Spleen (tissue), 11 donors: ENCODE measurements around the gene APRT. TPM values are rescaled to one million over a fixed set of nuclear protein-coding genes. Genes with fewer than 3 reads are reported as not detected.

ENCODE experiments used
- DNase-seq: peaks from one replicate; pipeline ENCODE4 v3.0.0-alpha.2; 2020
- H3K27ac ChIP-seq, 8 donors: fragments of 200-600 bp; sonication (generic) in 7 of 8; 1 replicate in 4 of 8; 2 replicates in 4 of 8; pipeline versions ENCODE4 v1.5.0 to v1.8.0; 2016 to 2021; ENCODE audit warnings: inconsistent platforms in 4 of 8, mild to moderate bottlenecking in 4 of 8, moderate library complexity in 1 of 8
- H3K27me3 ChIP-seq, 7 donors: fragments of 200-600 bp; sonication (generic) in 6 of 7; replicated peaks in 1 of 7; 1 replicate in 4 of 7; 2 replicates in 3 of 7; pipeline versions ENCODE4 v1.5.0 to v1.8.0; 2016 to 2021; ENCODE audit warnings: inconsistent platforms in 3 of 7, mild to moderate bottlenecking in 1 of 7
- H3K36me3 ChIP-seq, 6 donors: fragments of 200-600 bp; sonication (generic) in 5 of 6; 1 replicate in 4 of 6; 2 replicates in 2 of 6; pipeline versions ENCODE4 v1.5.0 to v1.8.0; 2016 to 2021; ENCODE audit warnings: inconsistent platforms in 2 of 6
- H3K4me1 ChIP-seq, 6 donors: fragments of 200-600 bp; sonication (generic) in 5 of 6; 1 replicate in 3 of 6; 2 replicates in 3 of 6; pipeline versions ENCODE4 v1.5.0 to v1.8.0; 2016 to 2021; ENCODE audit warnings: inconsistent platforms in 3 of 6
- H3K4me3 ChIP-seq, 8 donors: fragments of 200-600 bp; sonication (generic) in 7 of 8; 1 replicate in 4 of 8; 2 replicates in 4 of 8; pipeline versions ENCODE4 v1.5.0 to v1.8.0; 2016 to 2021; ENCODE audit warnings: inconsistent platforms in 4 of 8, mild to moderate bottlenecking in 4 of 8, moderate library complexity in 2 of 8
- H3K9me3 ChIP-seq, 8 donors: fragments of 200-600 bp; sonication (generic) in 7 of 8; 1 replicate in 4 of 8; 2 replicates in 4 of 8; pipeline versions ENCODE4 v1.5.0 to v1.8.0; 2016 to 2021; ENCODE audit warnings: inconsistent platforms in 4 of 8
- POLR2A ChIP-seq, 3 donors: fragments of 450-650 bp; IDR thresholded peaks; one replicate each; pipeline ENCODE4 v1.5.1; 2017; ENCODE audit warnings: antibody characterized with exemption in 3 of 3, mild to moderate bottlenecking in 1 of 3
- POLR2AphosphoS5 ChIP-seq, 3 donors: sonication (generic); formaldehyde crosslinking; IDR thresholded peaks; one replicate each; pipeline ENCODE4 v1.5.1; 2017; ENCODE audit warnings: antibody characterized with exemption in 3 of 3
- WGBS, 5 donors: extraction: QIAGEN DNeasy Blood & Tissue Kit in 3 of 5; methylation state at CpG; one replicate each; pipeline versions ENCODE4 v1.1.5 to v1.1.7; 2013 to 2018; 5-methylcytosine and 5-hydroxymethylcytosine counted together
- intact Hi-C: fragments of 100-400 bp; cut with DNase I; formaldehyde crosslinking; loops from one replicate; pipeline ENCODE4 v1.15.0; 2023; ENCODE audit warnings: low total_unique reads
- polyA plus RNA-seq, 3 donors: library from polyadenylated mRNA; stranded (reverse); fragments of 200-250 nt; gene quantifications; one replicate each; pipeline ENCODE4 v1.2.1, GENCODE V29; 2013
- total RNA-seq, 7 donors: library from RNA; depleted of rRNA in 3 of 7; stranded (reverse); fragments of >200 nt in 3 of 7; fragmentation: NEBNext Ultra II Directional in 4 of 7; extraction: Animal tissue kit (Norgen Biotek cat#: 25700) in 4 of 7; gene quantifications; one replicate each; pipeline versions ENCODE4 v1.1.0 to v1.2.1, GENCODE V29; 2016 to 2021
- TF ChIP-seq, protein P1 (sequence below), 11 experiments: fragments of 200-600 bp in 7 of 11; fragments of 450-650 bp in 4 of 11; sonication (generic) in 4 of 11; IDR thresholded peaks in 8 of 11; conservative IDR thresholded peaks in 3 of 11; 1 replicate in 7 of 11; 2 replicates in 4 of 11; pipeline versions ENCODE4 v1.4.0 to v1.8.0; 2016 to 2021; ENCODE audit warnings: antibody characterized with exemption in 11 of 11, inconsistent platforms in 4 of 11, mild to moderate bottlenecking in 1 of 11
- donor health status: healthy with polysubstance abuse.
- donor health status: DM: no; HTN: no; CAD: no; lungs with moderate emphysema.
- donor health status: DM: no; HTN: no; CAD: no.
- donor health status: Bipolar disorder and iron deficiency.
- donor health status: healthy.
- donor health status: DM: no; HTN: no; CAD: no.
- donor health status: DM: yes; HTN: yes; CAD: no.

Gene APRT
- total and polyA plus RNA-seq, 10 donors = 84.1 to 259 (median 102) TPM

GRCh38 chr16:88853325-88853941 lies 41.7 kb upstream of the APRT start:
- Histone ChIP-seq H3K27me3 (no peaks in the 10 kb centered on the region), H3K9me3 (no peaks in the 10 kb centered on the region), H3K27ac (peak overlapping the region in 6 of 8 donors; percentile 25 to 94 (median 82)), H3K4me1 (peaks cover 25 to 54% (median 46%) of the 10 kb centered on the region in 6 donors), H3K4me3 (peak overlapping the region in 1 of 8 donors; percentile 93), H3K36me3 (peaks cover 0 to 49% (median 13%) of the 10 kb centered on the region in 6 donors)
- DNase-seq = peak; percentile 85
- TF ChIP-seq POLR2A (IDR thresholded peaks at IDR 0.05) (no peak), POLR2AphosphoS5 (IDR thresholded peaks at IDR 0.05) (peak; percentile 42 to 59 (median 56))
- WGBS, 5 donors = 49 to 75% (median 67%) methylated on average over 11 to 17 of the region's 17 CpGs
- intact Hi-C loops = no loop called here

DNA sequence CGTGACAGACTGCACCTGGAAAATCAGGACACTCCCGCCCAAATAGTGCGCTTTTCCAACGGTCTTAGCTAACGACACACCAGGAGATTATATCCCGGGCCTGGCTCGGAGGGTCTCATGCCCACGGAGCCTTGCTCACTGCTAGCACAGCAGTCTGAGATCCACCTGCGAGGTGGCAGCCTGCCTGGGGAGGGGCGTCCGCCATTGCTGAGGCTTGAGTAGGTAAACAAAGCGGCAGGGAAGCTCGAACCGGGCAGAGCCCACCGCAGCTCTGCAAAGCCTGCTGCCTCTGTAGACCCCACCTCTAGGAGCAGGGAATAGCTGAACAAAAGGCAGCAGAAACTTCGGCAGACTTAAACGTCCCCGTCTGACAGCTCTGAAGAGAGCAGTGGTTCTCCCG lies 39.9 kb upstream of the APRT start:
- DNase-seq = no peak
- Histone ChIP-seq H3K27ac (no peak overlapping the region), H3K4me1 (peaks cover 18 to 42% (median 35%) of the 10 kb centered on the region in 6 donors), H3K9me3 (no peaks in the 10 kb centered on the region), H3K27me3 (no peaks in the 10 kb centered on the region), H3K4me3 (no peak overlapping the region), H3K36me3 (peaks cover 0 to 65% (median 17%) of the 10 kb centered on the region in 6 donors)
- 90 to 95% (median 92%) methylated on average over 12 to 19 of the region's 19 CpGs for WGBS, 5 donors
- intact Hi-C loops = no loop called here
- TF ChIP-seq POLR2A (IDR thresholded peaks at IDR 0.05) (no peak), POLR2AphosphoS5 (IDR thresholded peaks at IDR 0.05) (no peak)
- TF ChIP-seq, protein P1, sequence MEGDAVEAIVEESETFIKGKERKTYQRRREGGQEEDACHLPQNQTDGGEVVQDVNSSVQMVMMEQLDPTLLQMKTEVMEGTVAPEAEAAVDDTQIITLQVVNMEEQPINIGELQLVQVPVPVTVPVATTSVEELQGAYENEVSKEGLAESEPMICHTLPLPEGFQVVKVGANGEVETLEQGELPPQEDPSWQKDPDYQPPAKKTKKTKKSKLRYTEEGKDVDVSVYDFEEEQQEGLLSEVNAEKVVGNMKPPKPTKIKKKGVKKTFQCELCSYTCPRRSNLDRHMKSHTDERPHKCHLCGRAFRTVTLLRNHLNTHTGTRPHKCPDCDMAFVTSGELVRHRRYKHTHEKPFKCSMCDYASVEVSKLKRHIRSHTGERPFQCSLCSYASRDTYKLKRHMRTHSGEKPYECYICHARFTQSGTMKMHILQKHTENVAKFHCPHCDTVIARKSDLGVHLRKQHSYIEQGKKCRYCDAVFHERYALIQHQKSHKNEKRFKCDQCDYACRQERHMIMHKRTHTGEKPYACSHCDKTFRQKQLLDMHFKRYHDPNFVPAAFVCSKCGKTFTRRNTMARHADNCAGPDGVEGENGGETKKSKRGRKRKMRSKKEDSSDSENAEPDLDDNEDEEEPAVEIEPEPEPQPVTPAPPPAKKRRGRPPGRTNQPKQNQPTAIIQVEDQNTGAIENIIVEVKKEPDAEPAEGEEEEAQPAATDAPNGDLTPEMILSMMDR (IDR thresholded peaks at IDR 0.05 in 8 of 11, conservative IDR thresholded peaks at IDR 0.05 in 3 of 11) = no peak

DNA sequence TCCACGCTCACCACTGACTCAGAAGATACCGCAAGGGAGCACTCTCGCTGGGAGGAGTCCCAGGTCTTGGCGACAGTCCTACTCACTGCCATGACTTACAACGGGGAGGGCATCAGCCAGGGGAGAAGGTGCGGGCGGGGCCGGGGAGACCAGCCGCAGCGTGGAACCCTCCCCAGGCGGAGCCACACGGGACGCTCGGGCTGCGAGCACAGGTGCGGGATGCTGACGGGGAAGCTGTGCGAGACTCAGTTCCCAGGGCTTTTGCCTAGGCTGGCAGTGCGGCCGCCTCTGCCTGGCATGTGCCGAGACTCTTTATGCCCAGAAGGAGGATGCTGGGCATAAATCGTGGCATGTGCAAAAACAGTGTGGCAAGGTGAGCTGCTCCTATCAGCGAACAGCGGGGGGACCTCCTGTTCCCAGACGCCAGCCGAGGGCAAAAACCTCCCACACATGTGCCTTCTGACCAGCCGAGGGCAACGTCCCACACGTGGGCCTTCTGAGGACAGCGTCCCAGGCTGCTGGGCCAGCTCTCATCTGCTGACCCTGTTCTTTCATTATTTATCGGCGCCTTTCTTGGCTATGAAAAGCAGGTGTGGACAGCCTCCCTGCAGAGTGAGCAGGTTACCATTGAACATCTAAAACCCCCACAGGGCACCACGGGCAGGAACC lies 38.9 kb upstream of the APRT start:
- intact Hi-C loops = no loop called here
- H3K9me3 ChIP-seq = no peaks in the 10 kb centered on the region
- no peak overlapping the region for H3K27ac ChIP-seq
- H3K27me3 ChIP-seq = no peaks in the 10 kb centered on the region
- peaks cover 0 to 75% (median 17%) of the 10 kb centered on the region in 6 donors for H3K36me3 ChIP-seq
- no peak overlapping the region for H3K4me3 ChIP-seq
- DNase-seq = no peak
- H3K4me1 ChIP-seq = peaks cover 11 to 34% (median 28%) of the 10 kb centered on the region in 6 donors
- WGBS, 5 donors = 94 to 96% (median 95%) methylated on average over 32 to 33 of the region's 33 CpGs
- TF ChIP-seq, protein P1 (IDR thresholded peaks at IDR 0.05 in 8 of 11, conservative IDR thresholded peaks at IDR 0.05 in 3 of 11) = no peak
- TF ChIP-seq POLR2A (IDR thresholded peaks at IDR 0.05) (no peak), POLR2AphosphoS5 (IDR thresholded peaks at IDR 0.05) (no peak)

DNA sequence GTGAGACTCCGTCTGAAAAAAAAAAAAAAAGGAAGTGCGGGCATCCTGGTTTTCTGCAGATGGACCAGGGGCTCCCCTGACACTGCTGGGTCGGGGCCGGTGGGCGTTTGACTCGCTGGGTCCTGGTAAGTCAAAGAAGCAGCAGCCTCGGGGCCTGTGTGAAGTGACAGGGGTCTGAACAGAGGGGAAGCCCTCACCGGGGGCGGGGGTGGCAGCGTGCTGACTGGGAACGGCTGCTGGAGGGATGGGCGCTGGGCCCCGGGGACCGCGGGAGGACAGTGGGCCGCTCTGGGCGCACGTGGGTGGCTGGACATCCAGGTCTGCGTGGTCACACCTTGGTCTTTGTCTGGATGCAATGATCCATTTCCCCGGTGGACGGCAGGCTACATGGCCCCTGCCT lies 36.8 kb upstream of the APRT start:
- 87 to 93% (median 89%) methylated on average over 21 of the region's 21 CpGs for WGBS, 5 donors

More for the DNA sequence above, 36.8 kb upstream of the APRT start:
- Histone ChIP-seq H3K4me3 (no peak overlapping the region), H3K9me3 (no peaks in the 10 kb centered on the region), H3K27me3 (no peaks in the 10 kb centered on the region), H3K36me3 (peaks cover 0 to 80% (median 17%) of the 10 kb centered on the region in 6 donors), H3K4me1 (peaks cover 3 to 13% (median 7%) of the 10 kb centered on the region in 6 donors), H3K27ac (no peak overlapping the region)
- TF ChIP-seq POLR2AphosphoS5 (IDR thresholded peaks at IDR 0.05) (no peak), POLR2A (IDR thresholded peaks at IDR 0.05) (no peak)
- TF ChIP-seq, protein P1 (IDR thresholded peaks at IDR 0.05 in 8 of 11, conservative IDR thresholded peaks at IDR 0.05 in 3 of 11) = no peak
- no peak for DNase-seq
- intact Hi-C loops = no loop called here
